HUDEP-2 (cell line): ENCODE data around the gene TCF7.

Source experiments
- DNase-seq, 76 experiments: peaks; one replicate each; lab custom pipeline; 2025; ENCODE audit not compliant: unreplicated experiment in 76 of 76; lab: John Stamatoyannopoulos, UW

The TCF7 gene

DNA sequence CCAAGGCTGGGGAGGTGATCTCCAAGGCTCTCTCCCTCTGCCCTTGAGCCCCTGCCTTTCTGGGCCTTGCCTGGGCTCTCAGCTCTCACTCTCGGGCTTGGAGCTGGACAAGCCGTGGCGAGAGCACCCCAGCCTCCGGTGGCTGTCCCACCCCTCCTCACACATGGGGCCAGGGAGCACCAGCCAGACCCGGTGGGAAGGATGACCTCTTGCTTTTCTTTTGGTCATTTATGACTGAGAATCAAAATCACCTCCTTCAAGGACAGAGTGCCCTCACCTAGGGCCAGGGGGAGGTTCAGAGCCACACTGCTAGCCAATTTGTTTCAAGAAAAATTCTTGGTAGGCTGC, 14.1 kb downstream of the TCF7 start:
- no peak for DNase-seq

DNA sequence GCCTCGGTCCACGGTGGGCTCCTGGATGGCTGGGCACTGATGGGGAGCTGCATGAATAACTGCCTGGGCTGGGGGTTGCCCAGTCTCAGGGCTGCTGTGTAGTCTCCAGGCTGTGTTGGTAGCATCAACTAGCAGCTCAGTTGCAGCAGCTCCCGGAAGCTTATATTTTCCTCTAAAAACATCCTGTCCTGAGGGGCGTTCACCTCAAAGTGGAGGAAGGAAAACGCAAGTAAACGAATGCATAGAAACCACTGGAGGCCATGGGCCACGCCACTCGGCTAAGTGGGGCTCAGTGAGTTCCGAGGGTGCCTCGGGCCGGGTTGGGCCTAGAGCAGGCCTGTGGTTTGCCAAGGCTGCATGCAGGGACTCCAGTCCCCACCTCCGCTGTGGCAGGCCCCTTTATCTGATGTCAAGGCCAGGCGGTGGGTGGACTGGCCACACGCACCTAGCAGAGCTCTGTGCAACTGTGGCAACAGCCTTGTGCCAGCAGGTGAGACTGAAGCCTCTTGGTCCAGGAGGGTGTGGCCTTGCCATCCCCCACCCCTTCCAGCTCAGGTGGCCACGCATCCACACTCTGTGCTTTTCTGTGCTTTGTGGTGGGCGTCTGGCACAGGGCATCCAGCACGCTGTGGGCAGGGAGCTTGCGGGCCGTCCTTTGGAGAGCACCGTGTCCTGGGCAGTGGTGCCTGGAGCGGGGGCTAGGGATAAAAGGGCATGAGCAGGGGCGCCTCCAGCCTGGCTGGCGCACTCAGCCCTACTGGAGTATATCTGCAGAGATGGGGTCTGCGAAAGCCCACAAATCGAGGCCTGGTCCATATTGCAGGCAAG, 15.1 kb downstream of the TCF7 start:
- DNase-seq, result no peak

GRCh38 chr5:134130239-134130945, 15.9 kb downstream of the TCF7 start:
- DNase-seq, result no peak

- no peak for DNase-seq
These were observed 16.7 kb downstream of the TCF7 start for GRCh38 chr5:134131165-134131564.

- no peak for DNase-seq
These were observed 17.3 kb downstream of the TCF7 start for GRCh38 chr5:134131578-134132350.

DNA sequence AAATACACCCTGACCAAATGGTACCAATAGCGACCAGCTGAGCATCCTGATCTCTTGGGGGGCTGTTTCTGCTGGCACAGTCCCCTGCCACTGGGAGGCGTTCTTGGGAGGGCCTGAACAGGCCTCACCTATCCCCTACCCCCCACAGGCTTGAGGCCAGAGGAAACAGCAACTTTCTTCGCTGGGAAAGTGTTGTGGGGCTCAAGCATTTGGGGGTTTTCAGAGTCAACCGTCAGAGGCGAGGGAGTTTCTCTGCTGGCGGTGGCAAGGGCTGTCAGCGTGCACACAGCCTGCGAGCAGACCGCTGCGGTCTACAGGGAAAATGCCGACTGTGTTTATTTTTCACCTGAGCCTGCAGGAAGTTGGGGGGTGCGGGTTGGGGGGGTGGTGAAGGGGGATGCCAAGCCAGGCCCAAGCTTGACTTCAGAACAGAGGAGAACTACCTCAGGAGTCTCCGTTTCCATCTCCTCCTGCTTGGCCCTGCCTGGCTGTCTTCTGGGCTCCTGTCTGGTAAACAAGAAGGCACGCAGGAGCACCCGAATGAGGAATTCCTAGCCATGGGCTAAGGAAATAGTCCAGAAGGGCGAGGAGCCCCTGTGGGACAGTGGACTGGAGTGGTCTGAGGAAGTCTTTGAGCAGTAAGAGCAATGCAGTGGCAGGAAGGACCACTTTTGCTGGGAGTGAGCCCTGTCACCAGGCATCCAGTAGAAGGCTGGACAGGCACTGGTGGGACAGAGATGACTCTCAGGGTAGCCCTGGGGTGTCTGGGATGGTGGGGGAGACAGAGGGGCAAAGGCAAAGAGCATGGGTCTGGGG, 18.1 kb downstream of the TCF7 start:
- DNase-seq, result no peak

- DNase-seq, result no peak
These were observed 18.9 kb downstream of the TCF7 start for GRCh38 chr5:134133188-134133994.

- no peak for DNase-seq
These were observed 19.6 kb downstream of the TCF7 start for GRCh38 chr5:134133995-134134541.

- no peak for DNase-seq
These were observed 20.7 kb downstream of the TCF7 start for GRCh38 chr5:134135091-134135655.

GRCh38 chr5:134136221-134136631, 21.7 kb downstream of the TCF7 start:
- DNase-seq, result no peak

DNA sequence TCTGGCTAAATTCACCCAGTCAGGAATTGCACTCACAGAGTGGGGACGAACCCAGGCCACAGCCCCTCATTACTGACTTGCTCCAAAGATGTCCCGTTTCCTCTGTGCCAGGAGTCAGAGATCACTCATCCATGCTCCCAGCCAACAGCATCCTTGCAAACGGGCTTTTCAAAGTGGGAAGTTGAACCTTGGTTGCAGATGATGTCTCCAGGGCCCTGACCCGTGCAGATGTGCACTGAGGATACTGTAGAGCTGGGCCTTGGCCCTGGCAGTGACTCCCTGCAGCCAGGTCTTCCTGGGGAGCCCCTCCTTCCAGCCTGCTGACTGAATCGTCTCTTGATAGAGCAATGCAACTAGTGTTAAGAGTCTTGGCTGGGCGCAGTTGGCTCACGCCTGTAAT, 22.3 kb downstream of the TCF7 start:
- no peak for DNase-seq

DNA sequence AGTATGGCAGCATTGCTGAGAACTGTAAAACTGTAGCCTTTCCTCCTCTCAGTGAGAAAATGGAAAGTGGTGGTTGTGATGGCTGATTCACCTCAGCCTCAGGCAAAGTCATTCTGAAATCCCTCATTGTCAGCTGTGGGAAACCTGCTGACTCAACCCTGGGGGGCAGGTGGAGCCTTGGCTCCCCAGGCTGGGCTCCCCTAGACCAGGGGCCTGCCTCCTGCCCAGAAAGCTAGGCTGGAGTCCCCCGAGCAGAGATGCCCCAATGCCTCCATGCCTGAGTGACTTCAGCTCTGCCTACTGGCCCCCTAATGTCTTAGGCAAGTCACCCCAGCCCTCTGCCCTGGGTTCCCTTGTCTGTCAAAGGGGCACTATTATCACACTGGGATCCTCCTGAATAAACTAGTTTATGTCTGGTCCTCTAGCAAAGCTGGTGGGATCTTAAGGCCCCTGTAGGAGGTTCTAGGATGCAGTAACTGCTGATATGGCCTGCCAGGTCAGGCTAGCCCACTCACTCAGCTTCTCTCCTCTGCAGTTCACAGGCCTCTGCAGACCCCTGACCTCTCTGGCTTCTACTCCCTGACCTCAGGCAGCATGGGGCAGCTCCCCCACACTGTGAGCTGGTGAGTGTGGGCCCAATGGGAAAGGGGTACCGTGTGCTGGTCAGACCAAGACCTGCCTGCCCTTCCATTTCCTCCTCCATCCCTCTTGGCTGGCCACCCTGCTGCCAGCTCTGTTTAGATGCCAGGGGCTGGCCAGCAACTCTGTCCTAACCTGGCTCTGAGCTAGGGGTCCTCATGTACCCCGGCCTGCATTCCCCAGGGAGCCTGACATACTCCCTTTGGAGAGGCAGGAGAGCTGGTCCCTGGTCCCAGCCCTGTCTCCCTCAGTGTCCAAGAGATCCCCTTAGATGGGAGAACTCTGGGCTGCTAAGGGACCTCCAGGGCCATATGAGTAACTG, 24.2 kb downstream of the TCF7 start:
- DNase-seq, result no peak

- no peak for DNase-seq
These were observed 24.9 kb downstream of the TCF7 start for GRCh38 chr5:134139377-134139851.

GRCh38 chr5:134139891-134140469, 25.5 kb downstream of the TCF7 start:
- DNase-seq, result no peak

- DNase-seq, result peak in 73 of 76 experiments; percentile 15 to 90 (median 73)
These were observed 26.2 kb downstream of the TCF7 start for GRCh38 chr5:134140530-134141201.

- DNase-seq, result no peak
These were observed 27.0 kb downstream of the TCF7 start for GRCh38 chr5:134141331-134142050.
